PC-3 (cell line): ENCODE results near the gene TEX44. TPM values are rescaled to one million over a fixed set of nuclear protein-coding genes. Genes with fewer than 3 reads are reported as not detected.

Experiments
- ATAC-seq: fragments of 200-7000 bp; cut with Tn5 transposase; 2 replicates; pipeline ENCODE4 v1.9.1; 2020; ENCODE audit warnings: mild to moderate bottlenecking, moderate library complexity
- BruUV-seq: library from RNA; stranded (reverse); fragments of 400-500 nt; replicated peaks from 2 replicates; lab custom pipeline; 2021; lab: Mats Ljungman, UMichigan
- CTCF ChIA-PET: fragments of 300-600 bp; sonication (Branson Sonifier 250); formaldehyde crosslinking; loops from one replicate; lab custom pipeline; 2022; ENCODE audit warnings: antibody characterized with exemption; lab: Charles Lee
- POLR2A ChIA-PET: fragments of 300-600 bp; sonication (Branson Sonifier 250); formaldehyde crosslinking; loops from one replicate; lab custom pipeline; 2022; ENCODE audit warnings: antibody characterized with exemption; ENCODE audit not compliant: unreplicated experiment; lab: Charles Lee
- DNase-seq: peaks from one replicate; pipeline ENCODE4 v3.0.0-alpha.2; 2015
- H2AFZ ChIP-seq: fragments of 300-600 bp; sonication (generic); 2 replicates; pipeline ENCODE4 v1.6.0; 2016; ENCODE audit warnings: antibody characterized with exemption, low read length
- H3F3A ChIP-seq: fragments of 300-600 bp; sonication (generic); one replicate; pipeline ENCODE4 v1.6.0; 2017; ENCODE audit warnings: antibody characterized with exemption, low read length, control low read depth, mild to moderate bottlenecking; ENCODE audit not compliant: unreplicated experiment
- H3K27ac ChIP-seq: fragments of 300-600 bp; sonication (generic); 2 replicates; pipeline ENCODE4 v1.5.1; 2016; ENCODE audit warnings: mild to moderate bottlenecking, low read length
- H3K27me3 ChIP-seq: fragments of 300-600 bp; sonication (generic); 2 replicates; pipeline ENCODE4 v1.6.1; 2016; ENCODE audit warnings: low read length, mixed read lengths
- H3K36me3 ChIP-seq: fragments of 300-600 bp; sonication (generic); 2 replicates; pipeline ENCODE4 v1.6.1; 2016; ENCODE audit warnings: low read depth, mixed run types, low read length, mixed read lengths
- H3K4me1 ChIP-seq: fragments of 300-600 bp; sonication (generic); 2 replicates; pipeline ENCODE4 v1.5.1; 2016; ENCODE audit warnings: low read length; ENCODE audit not compliant: insufficient read depth
- H3K4me2 ChIP-seq: fragments of 300-600 bp; sonication (generic); 2 replicates; pipeline ENCODE4 v1.6.0; 2016; ENCODE audit warnings: low read length
- H3K4me3 ChIP-seq: fragments of 300-600 bp; sonication (generic); 2 replicates; pipeline ENCODE4 v1.5.1; 2016; ENCODE audit warnings: mild to moderate bottlenecking, low read length, mixed read lengths
- H3K79me2 ChIP-seq: fragments of 300-600 bp; sonication (generic); 2 replicates; pipeline ENCODE4 v1.6.1; 2017; ENCODE audit warnings: low read length, mixed read lengths
- H3K9ac ChIP-seq: fragments of 300-600 bp; sonication (generic); 2 replicates; pipeline ENCODE4 v1.6.0; 2016; ENCODE audit warnings: mild to moderate bottlenecking, low read length
- H3K9me2 ChIP-seq: fragments of 300-600 bp; sonication (generic); replicated peaks from 2 replicates; pipeline ENCODE4 v1.6.1; 2016; ENCODE audit warnings: mixed run types, low read length, mixed read lengths
- H3K9me3 ChIP-seq: fragments of 300-600 bp; sonication (generic); 2 replicates; pipeline ENCODE4 v1.6.1; 2016; ENCODE audit warnings: low read length, mixed read lengths
- H4K20me1 ChIP-seq: fragments of 300-600 bp; sonication (generic); 2 replicates; pipeline ENCODE4 v1.6.1; 2016; ENCODE audit warnings: low read length, mixed read lengths
- CTCF ChIP-seq: fragments of 300-600 bp; sonication (generic); conservative IDR thresholded peaks from 2 replicates; pipeline ENCODE4 v1.5.1; 2017; ENCODE audit warnings: antibody characterized with exemption, low read depth, mild to moderate bottlenecking, low read length
- EZH2 ChIP-seq: fragments of 300-600 bp; sonication (generic); IDR thresholded peaks from one replicate; pipeline ENCODE4 v1.6.1; 2017; ENCODE audit warnings: antibody characterized with exemption, mild to moderate bottlenecking, low read length; ENCODE audit not compliant: unreplicated experiment
- EZH2phosphoT487 ChIP-seq: fragments of 300-600 bp; sonication (generic); IDR thresholded peaks from 2 replicates; pipeline ENCODE4 v1.6.1; 2018; ENCODE audit warnings: mild to moderate bottlenecking, antibody characterized with exemption, low read length, borderline replicate concordance
- intact Hi-C: fragments of 100-400 bp; cut with micrococcal nuclease; formaldehyde crosslinking; loops from 2 replicates; pipeline ENCODE4 v1.9.0; 2023
- total RNA-seq: library from RNA; depleted of rRNA; stranded (reverse); fragments of >200 nt; gene quantifications from 2 replicates; pipeline ENCODE4 v1.2.3, GENCODE V29; 2014

The TEX44 gene
- total RNA-seq, 1 experiment from 2014 or later: not detected

- BruUV-seq: no TSS peak
- CTCF ChIA-PET: interaction anchor here (0.5 kb wide), 1 partner anchor 116 kb away, joined by 4 read pairs; no protein-coding TSS in a partner anchor
- ATAC-seq: no peak
Observed at GRCh38 chr2:231593666-231594065, 1.0 kb downstream of the TEX44 start.

GRCh38 chr2:231597014-231597611 is 4.4 kb downstream of the TEX44 start:
- ATAC-seq: no peak

More at GRCh38 chr2:231593666-231594065, 1.0 kb downstream of the TEX44 start:
- no peak overlapping the region for H3K27ac ChIP-seq
- POLR2A ChIA-PET: no interaction called here
- H3F3A ChIP-seq: no peaks in the 10 kb centered on the region
- no peak overlapping the region for H3K4me2 ChIP-seq
- H3K4me3 ChIP-seq: no peak overlapping the region
- no peak for TF ChIP-seq EZH2phosphoT487
- no peak for TF ChIP-seq EZH2
- TF ChIP-seq CTCF: no peak
- H3K9me3 ChIP-seq: no peaks in the 10 kb centered on the region
- no peaks in the 10 kb centered on the region for H3K27me3 ChIP-seq
- H3K79me2 ChIP-seq: no peaks in the 10 kb centered on the region
- no peaks in the 10 kb centered on the region for H4K20me1 ChIP-seq
- no peak overlapping the region for H2AFZ ChIP-seq
- H3K9ac ChIP-seq: no peak overlapping the region
- H3K36me3 ChIP-seq: no peaks in the 10 kb centered on the region
- no peaks in the 10 kb centered on the region for H3K9me2 ChIP-seq
- intact Hi-C loops: no loop called here
- H3K4me1 ChIP-seq: no peaks in the 10 kb centered on the region
- no peak for DNase-seq

More at GRCh38 chr2:231597014-231597611, 4.4 kb downstream of the TEX44 start:
- BruUV-seq: no TSS peak
- H3K4me2 ChIP-seq: no peak overlapping the region
- no peak for DNase-seq
- TF ChIP-seq EZH2 (no peak), CTCF (no peak), EZH2phosphoT487 (no peak)
- no peak overlapping the region for H2AFZ ChIP-seq
- H3F3A ChIP-seq: no peaks in the 10 kb centered on the region
- no peaks in the 10 kb centered on the region for H3K79me2 ChIP-seq
- H3K4me3 ChIP-seq: no peak overlapping the region
- intact Hi-C loops: no loop called here
- H3K27me3 ChIP-seq: no peaks in the 10 kb centered on the region
- no peak overlapping the region for H3K9ac ChIP-seq
- no peak overlapping the region for H3K27ac ChIP-seq
- no peaks in the 10 kb centered on the region for H3K9me3 ChIP-seq
- H3K36me3 ChIP-seq: no peaks in the 10 kb centered on the region
- ChIA-PET POLR2A (interaction anchor here (0.6 kb wide), 1 partner anchor 95 kb away, joined by 3 read pairs; no protein-coding TSS in a partner anchor), CTCF (no interaction called here)
- no peaks in the 10 kb centered on the region for H3K4me1 ChIP-seq
- H4K20me1 ChIP-seq: no peaks in the 10 kb centered on the region
- no peaks in the 10 kb centered on the region for H3K9me2 ChIP-seq
